Measurements from ENCODE around the gene ING2.

The ING2 gene

DNA sequence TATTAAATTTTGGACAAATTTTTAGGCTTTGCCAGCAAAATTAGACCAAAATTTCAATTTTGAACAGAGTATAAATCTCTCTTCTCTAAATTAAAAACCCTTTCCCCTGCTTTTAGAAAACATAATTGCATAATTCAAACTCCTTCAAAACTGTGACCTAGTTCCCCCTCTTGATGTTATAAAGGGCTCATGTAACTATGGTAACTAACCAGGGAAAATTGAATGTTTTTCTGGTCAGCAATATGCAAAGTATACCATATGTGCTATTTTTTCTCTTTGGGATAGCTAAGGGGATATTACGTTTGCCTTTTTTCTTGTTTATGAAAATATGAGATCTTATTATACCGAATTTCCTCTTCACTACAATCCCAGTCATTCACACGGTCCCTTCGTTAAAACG lies 5.1 kb upstream of the ING2 start:
- no peak for DNase-seq (ENCODE audit: low read depth in 2 of 2)

GRCh38 chr4:183503497-183504063 lies 1.3 kb upstream of the ING2 start:
- DNase-seq (ENCODE audit: low read depth in 2 of 2) = no peak

GRCh38 chr4:183504064-183504929 lies 561 bp upstream of the ING2 start:
- peak; percentile 99 for DNase-seq (ENCODE audit: low read depth in 2 of 2)

DNA sequence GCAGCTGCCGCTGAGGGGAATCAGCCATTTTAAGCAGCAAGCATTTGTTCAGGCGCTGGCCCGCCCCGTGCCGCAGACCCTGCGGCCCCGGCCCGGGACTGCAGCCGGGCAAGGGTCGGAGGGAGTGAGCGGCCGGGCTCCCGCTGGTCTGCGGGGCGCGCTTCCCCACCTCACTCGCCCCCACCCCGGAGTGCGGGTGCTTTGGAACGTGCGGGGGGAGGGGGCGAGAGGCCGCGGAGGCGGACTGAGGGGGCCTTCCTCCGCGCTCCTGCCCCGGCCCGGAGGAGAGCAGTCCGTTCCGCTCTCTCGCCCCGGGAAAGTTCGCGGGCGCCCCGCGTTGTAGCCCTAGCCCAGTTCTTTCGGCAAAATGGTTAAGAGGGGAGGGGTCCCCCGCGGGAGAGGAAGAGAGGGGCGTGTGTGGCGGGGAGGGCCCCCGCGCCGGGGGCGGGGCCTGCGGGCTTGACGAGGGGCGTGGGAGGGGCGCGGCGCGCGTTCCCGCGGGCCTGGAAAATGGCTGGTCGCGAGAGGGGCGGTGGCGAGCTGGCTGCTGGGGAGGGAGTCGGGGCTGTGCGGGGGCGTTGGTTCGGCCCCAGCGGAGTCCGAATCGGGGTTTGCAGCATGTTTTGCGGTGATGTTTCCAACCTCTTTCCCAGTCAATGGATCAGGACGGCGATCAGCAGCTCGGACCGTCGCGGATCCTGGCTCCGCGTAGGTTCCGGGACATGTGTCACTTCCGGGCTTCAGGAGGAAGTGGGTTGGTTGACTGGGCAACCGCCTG lies 942 bp downstream of the ING2 start:
- DNase-seq (ENCODE audit: low read depth in 2 of 2) = peak; percentile 78 to 80

- no peak for DNase-seq (ENCODE audit: low read depth in 2 of 2)
Observed at GRCh38 chr4:183506389-183506735, 1.5 kb downstream of the ING2 start.

- DNase-seq (ENCODE audit: low read depth in 2 of 2) = no peak
Observed at GRCh38 chr4:183507925-183508696, 3.3 kb downstream of the ING2 start.

- DNase-seq (ENCODE audit: low read depth in 2 of 2) = no peak
Observed at GRCh38 chr4:183508697-183509335, 4.0 kb downstream of the ING2 start.

- no peak for DNase-seq (ENCODE audit: low read depth in 2 of 2)
Observed at GRCh38 chr4:183515411-183515810, 10.6 kb downstream of the ING2 start.

DNA sequence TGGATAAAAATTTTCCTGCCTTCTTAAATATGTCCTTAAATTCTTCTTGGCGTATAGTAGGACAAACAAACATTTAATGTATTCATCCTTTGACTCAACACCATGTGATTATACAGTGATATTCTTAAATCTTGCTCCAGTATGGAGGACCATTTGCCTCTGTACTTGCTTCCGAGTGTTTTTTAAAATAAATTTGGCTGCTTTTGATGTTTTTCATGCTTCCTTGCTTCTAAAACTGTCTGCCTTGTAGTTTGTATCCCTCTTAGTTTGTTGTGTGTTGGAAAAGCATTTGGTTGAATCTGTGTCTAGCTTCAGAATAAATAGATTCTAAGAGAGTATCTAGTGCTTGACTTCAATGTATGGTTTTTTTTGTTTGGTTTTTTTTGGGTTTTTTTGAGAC lies 12.3 kb downstream of the ING2 start:
- no peak for DNase-seq (ENCODE audit: low read depth in 2 of 2)

- DNase-seq (ENCODE audit: low read depth in 2 of 2) = no peak
Observed at GRCh38 chr4:183517781-183518180, 12.9 kb downstream of the ING2 start.

DNA sequence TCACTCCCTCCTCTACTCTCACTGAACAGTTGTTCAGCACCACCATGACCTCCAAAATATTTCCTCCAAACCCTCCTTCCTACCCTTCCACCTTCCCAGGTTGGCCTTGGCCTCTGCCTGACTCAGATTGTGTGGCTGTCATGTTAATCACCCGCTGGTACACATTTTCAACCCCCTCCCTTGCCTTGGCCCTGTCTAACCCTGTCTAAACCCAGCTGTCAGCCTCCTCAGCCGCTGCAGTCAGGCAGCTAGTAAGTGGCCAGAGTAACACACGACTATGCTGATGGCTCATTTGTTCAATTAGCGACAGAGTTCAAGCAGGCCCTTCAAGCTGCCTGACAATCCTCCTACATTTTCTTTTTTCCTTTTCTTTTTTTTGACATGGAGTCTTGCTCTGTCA lies 18.0 kb downstream of the ING2 start:
- DNase-seq (ENCODE audit: low read depth in 2 of 2) = no peak

DNA sequence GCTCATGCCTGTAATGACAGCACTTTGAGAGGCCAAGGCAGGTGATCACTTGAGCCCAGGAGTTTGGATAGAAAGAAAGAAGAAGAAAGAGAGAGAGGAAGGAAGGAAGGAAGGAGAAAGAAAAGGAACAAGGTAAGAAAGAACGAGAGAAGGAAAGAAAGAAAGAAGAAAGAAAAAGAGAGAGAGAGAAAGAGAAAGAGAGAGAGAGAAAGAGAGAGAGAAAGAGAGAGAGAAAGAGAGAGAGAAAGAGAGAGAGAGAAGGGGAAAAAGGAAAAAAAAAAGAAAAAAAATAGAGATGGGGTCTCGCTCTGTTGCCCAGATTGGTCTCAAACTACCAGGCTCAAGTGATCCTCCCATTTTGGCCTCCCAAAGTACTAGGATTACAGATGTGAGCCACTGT lies 22.5 kb downstream of the ING2 start:
- no peak for DNase-seq (ENCODE audit: low read depth in 2 of 2)

GRCh38 chr4:183532821-183533220 lies 28.0 kb downstream of the ING2 start:
- no peak for DNase-seq (ENCODE audit: low read depth in 2 of 2)

- DNase-seq (ENCODE audit: low read depth in 2 of 2) = no peak
Observed at GRCh38 chr4:183533698-183534097, 28.8 kb downstream of the ING2 start.

- DNase-seq (ENCODE audit: low read depth in 2 of 2) = no peak
Observed at GRCh38 chr4:183540410-183541009, 35.7 kb downstream of the ING2 start.

DNA sequence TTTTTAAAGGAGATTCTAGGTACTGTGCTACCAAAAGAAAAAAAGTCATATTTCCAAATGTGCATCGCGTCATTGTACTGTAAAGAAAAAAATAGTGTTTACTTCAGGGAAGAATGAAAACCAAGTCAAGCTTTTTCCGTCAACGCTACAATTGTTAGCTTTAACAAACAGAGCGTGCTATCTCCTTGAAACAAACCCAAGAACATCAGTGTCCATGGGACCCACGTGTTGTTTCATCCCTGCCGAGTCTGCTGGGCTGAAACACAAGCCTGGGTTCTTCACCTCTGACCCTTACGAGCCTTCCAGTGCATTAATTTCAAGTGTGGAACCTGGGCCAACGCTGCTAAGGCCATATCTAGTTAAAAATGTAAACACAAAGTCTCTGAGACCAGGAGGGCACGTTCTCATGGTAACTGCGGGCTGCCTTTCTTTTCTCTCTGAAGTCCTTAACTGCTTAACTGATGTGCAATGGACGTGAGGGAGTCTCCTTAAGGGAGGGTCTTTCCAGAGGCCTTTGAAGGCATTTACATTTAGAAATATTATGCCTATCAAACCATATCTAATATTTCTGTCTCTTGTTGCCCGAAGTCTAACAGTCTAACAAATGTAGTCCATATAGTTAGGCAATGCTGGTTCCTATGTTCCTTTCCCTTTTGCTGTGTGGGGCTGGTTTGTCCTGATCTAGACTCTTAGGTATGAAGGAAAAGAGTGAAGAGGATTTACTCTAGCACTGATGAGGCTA lies 36.3 kb downstream of the ING2 start:
- no peak for DNase-seq (ENCODE audit: low read depth in 2 of 2)

- no peak for DNase-seq (ENCODE audit: low read depth in 2 of 2)
Observed at GRCh38 chr4:183541752-183542040, 36.8 kb downstream of the ING2 start.

DNA sequence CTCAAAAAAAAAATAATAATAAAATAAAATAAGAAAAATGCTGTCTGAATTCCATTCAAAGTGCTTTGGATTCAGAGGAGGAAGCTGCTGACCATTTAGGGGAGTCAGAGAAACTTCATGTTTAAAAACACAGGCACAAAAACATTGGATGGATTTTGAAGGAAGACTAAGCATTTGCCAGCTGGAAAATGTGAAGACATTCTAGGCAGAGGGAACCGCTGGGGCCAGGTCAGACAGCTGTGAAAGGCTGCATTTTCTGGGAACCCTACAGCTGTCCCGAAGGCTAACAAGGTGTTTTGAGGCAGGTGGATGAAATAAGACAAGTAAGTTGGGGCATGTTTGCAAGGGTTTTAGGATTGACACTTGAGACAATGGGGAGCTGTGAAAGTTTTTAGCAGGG lies 38.6 kb downstream of the ING2 start:
- no peak for DNase-seq (ENCODE audit: low read depth in 2 of 2)

GRCh38 chr4:183544109-183544508 lies 39.3 kb downstream of the ING2 start:
- no peak for DNase-seq (ENCODE audit: low read depth in 2 of 2)

GRCh38 chr4:183546376-183546775 lies 41.5 kb downstream of the ING2 start:
- DNase-seq (ENCODE audit: low read depth in 2 of 2) = no peak

DNA sequence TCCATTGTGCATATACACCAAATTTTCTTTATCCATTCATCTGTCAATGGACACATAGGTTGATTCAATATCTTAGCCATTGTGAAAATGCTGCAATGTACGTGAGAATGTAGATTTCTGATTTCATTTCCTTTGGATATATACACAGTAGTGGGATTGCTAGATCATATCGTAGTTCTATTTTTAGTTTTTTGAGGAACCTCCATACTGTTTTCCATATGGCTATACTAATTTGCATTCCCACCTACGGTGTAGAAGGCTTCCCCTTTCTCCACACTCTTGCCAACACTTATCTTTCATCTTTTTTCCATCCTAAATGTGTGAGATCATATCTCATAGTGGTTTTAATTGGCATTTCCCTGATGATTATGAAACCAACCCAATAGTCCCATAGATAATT lies 43.4 kb downstream of the ING2 start:
- DNase-seq (ENCODE audit: low read depth in 2 of 2) = no peak
